Progenitor cell of endocrine pancreas (in vitro differentiated cells): ENCODE results near the gene CNGA3. TPM values are rescaled to one million over a fixed set of nuclear protein-coding genes. Genes with fewer than 3 reads are reported as not detected.

ENCODE experiments used
- total RNA-seq: library from RNA; stranded (reverse); gene quantifications from 2 replicates; pipeline ENCODE4 v1.2.1, GENCODE V29; 2021

CNGA3 gene
- total RNA-seq, 1 donor from 2014 or later, result 5.3 TPM

Other genes starting within 250 kb of the CNGA3 start
- gene INPP4A, start 98.4 kb downstream of the CNGA3 start, total RNA-seq, result 30.5 and 33.0 TPM in 2 replicates